Measurements from ENCODE around the gene CELF4.

DNA sequence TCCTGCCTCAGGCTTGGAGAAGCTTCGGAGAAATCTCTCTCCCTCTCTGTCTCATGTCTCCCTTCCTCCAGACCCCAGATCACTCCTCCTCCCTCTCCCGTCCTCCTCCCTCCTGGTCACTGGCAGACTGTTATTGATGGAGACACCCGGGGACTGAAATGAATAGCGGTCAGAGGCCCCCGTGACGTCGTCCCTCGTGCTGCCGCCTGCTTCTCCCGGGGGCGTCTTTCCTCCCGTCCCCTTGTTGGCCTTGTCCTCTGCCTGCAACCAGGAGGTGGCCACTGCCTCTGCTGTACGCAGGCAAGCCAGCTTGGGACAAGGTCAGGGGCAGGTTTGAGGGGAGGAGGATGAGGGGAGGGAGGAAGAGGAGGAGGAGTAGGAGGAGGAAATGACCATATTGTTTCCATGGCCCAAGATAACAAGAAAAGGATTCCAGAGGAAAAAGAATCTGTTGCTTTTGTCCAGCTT lies 78.2 kb downstream of the CELF4 start:
- TF ChIP-seq GABPA (IDR thresholded peaks at IDR 0.05; ENCODE audit: low read depth): no peak
- TF ChIP-seq, protein P1, sequence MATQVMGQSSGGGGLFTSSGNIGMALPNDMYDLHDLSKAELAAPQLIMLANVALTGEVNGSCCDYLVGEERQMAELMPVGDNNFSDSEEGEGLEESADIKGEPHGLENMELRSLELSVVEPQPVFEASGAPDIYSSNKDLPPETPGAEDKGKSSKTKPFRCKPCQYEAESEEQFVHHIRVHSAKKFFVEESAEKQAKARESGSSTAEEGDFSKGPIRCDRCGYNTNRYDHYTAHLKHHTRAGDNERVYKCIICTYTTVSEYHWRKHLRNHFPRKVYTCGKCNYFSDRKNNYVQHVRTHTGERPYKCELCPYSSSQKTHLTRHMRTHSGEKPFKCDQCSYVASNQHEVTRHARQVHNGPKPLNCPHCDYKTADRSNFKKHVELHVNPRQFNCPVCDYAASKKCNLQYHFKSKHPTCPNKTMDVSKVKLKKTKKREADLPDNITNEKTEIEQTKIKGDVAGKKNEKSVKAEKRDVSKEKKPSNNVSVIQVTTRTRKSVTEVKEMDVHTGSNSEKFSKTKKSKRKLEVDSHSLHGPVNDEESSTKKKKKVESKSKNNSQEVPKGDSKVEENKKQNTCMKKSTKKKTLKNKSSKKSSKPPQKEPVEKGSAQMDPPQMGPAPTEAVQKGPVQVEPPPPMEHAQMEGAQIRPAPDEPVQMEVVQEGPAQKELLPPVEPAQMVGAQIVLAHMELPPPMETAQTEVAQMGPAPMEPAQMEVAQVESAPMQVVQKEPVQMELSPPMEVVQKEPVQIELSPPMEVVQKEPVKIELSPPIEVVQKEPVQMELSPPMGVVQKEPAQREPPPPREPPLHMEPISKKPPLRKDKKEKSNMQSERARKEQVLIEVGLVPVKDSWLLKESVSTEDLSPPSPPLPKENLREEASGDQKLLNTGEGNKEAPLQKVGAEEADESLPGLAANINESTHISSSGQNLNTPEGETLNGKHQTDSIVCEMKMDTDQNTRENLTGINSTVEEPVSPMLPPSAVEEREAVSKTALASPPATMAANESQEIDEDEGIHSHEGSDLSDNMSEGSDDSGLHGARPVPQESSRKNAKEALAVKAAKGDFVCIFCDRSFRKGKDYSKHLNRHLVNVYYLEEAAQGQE (IDR thresholded peaks at IDR 0.05; ENCODE audit: insufficient replicate concordance, low read depth): no peak
